Midbrain (tissue), 1 donor: ENCODE results near the gene SCN5A.

Experiments
- DNase-seq: peaks from one replicate; lab custom pipeline; 2025; lab: John Stamatoyannopoulos, UW

Gene SCN5A

DNA sequence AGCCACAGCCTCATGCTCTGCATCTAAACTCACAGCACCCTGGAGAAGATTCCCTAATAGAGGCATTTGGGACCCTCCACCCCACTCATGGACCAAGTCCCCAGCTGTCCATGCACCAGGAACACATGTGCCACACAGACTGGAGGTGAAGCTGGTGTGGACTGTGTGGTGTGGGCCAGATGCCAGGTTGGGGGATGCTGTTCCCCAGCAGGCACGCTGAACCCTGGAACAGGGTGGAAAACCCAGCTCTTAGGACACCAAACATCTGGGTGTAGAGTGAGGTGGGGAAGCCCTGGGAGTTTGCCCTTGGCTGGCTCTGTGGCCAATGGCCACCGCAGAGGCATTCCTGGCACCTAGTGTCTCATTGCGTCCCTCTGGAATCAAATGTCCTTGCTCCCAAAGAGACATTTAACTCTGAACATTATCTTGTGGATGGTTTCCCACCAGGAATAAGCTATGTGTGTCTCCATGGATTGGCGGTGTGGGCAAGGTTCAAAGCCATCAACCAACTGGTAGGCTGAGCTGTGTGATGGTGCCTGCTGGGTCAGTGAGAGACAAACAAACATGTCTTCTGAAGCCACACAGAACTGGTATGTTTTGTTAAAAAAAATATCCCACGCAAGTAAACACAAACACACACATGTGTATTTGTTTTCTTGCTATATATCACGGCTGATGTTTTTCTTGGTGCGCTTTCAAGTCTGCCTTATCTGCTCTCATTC is 88.3 kb downstream of the SCN5A start:
- DNase-seq = no peak

- DNase-seq = no peak
These were observed 89.2 kb downstream of the SCN5A start for GRCh38 chr3:38560284-38560683.

GRCh38 chr3:38558864-38559263 is 90.6 kb downstream of the SCN5A start:
- no peak for DNase-seq

DNA sequence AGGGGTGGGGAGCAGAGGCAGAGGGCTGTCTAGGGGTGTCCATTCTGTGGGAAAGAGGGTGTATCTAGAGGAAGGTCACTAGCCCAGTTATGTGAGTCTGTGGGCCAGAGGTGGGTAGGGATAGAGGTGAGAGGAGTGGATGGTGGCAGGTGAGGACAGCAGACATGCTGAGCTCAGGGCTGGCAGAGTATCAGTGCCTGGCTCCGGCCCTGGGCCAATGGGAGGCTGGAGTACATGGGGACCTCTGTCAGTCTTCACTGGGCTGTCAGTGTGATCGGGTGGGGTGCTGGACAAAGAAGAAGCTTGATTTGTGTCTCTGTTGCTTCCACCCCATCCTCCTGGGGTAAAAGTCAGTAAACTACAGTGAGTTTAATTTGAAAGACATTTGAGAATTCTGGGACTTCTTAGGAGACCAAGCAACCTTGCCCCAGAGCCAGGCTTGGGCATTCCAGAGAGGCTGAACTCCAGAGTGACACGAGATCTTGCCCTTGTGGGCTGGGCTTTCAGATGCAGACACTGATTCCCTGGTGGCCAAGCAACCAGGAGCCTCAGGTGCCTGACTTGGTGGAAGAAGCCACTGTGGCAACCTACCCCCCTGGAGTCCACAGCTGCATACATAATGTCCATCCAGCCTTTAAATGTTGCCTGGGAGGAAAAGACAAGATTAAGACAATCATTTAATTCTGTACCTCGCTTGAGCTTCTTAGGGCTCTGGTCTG is 92.7 kb downstream of the SCN5A start:
- no peak for DNase-seq

DNA sequence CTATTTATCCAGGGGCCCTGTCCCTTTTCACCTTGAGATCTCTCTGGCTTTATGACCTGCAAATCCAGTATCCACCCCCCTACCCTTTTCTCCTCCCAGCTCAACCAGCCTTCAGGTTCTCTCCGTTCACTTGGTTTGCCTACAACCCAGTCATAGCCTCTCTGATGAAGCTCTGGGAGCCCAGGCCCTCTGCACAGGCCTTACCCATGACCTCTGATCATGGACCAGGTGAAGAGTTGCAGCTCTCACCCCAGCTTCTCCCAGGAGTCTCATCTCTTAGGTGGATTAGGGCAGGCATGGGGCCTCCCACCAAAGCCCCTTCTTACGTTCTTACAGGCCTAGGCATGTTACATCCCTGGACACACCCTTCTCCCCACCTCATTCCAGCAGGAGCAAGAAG is 93.6 kb downstream of the SCN5A start:
- DNase-seq = no peak

- no peak for DNase-seq
These were observed 94.2 kb downstream of the SCN5A start for GRCh38 chr3:38555149-38555840.

- DNase-seq = no peak
These were observed 95.2 kb downstream of the SCN5A start for GRCh38 chr3:38554127-38554827.

DNA sequence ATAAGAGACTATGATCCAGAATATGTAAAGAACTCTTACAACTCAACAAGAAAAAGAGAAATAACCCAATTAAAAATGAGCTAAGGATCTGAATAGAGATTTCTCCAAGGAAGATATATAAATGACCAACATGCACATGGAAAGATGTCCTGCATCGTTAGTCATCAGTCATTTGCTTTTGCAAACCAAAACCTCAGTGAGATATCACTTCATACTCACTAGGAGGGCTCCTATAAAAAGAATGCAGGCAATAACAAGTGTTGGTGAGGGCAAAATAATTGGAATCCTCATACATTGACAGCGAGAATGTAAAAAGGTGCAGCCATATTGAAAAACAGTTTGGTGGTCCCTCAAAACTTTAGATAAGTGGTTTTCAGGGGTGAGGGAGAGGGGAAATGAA is 96.4 kb downstream of the SCN5A start:
- DNase-seq = no peak

GRCh38 chr3:38552364-38552763 is 97.1 kb downstream of the SCN5A start:
- no peak for DNase-seq

GRCh38 chr3:38551026-38551832 is 98.3 kb downstream of the SCN5A start:
- no peak for DNase-seq

GRCh38 chr3:38549957-38550840 is 99.3 kb downstream of the SCN5A start:
- no peak for DNase-seq

DNA sequence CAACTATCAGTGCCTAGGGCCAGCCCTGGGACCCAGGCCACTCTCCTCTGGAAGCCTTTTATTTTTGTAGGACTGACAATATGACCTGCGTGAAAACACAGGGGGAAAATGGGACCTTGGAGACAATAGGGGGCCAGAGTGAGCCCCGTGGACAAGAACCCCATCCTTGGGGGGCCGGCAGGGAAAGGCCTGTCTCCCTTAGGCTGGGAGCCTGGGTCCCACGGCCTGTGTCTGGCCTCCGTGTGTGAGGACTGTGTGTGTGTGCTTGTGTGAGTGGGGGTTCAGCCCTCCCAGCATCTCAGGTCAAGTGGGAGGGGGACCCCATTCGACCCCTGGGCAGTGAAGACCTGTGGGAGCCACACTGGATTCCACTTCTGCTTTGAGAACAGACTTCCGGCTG is 100.0 kb downstream of the SCN5A start:
- DNase-seq = no peak

DNA sequence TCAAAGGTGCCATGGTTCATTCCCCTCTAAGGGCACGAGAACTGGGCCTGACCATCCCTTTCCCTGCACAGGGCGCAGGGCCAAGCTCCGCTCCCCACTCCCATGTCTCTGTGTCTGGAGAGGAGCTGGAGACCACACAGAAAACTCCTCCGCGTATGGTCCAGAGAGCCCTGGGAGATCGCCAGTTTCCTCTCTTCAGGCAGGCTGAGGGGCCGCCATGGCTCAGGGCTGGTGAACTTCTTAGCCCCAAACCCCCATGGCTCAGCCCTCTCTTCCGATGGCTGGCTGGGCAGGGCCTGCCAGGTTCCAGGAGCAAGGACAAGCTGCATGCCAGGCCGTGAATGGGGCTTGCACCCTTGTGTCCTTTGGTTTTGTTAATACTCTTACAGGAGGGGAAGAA is 100.4 kb downstream of the SCN5A start:
- DNase-seq = no peak

GRCh38 chr3:38548154-38548931 is 101.1 kb downstream of the SCN5A start:
- DNase-seq = no peak

GRCh38 chr3:38545983-38546382 is 103.5 kb downstream of the SCN5A start:
- no peak for DNase-seq

- DNase-seq = no peak
These were observed 103.9 kb downstream of the SCN5A start for GRCh38 chr3:38545550-38545949.

DNA sequence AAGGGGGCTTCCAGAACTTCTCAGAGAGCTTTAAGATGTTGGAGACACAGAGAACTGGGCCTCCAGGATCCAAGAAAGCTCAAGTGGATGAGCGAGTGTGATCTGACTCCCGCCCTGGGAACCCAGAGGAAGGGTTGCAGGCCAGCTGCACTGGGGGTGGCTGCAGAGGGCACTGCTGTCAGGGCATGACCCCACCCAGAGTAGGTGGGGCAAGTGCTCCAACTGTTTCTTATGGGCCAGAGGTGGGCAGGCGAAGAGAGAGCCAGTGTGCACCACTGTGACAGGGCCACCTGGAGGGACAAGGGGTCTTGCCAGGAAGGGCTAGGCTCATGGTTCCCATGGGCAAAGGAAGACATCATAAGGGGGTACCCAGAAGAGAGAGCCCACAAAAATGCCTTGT is 104.6 kb downstream of the SCN5A start:
- DNase-seq = no peak

- no peak for DNase-seq
These were observed 105.9 kb downstream of the SCN5A start for GRCh38 chr3:38543586-38543985.

DNA sequence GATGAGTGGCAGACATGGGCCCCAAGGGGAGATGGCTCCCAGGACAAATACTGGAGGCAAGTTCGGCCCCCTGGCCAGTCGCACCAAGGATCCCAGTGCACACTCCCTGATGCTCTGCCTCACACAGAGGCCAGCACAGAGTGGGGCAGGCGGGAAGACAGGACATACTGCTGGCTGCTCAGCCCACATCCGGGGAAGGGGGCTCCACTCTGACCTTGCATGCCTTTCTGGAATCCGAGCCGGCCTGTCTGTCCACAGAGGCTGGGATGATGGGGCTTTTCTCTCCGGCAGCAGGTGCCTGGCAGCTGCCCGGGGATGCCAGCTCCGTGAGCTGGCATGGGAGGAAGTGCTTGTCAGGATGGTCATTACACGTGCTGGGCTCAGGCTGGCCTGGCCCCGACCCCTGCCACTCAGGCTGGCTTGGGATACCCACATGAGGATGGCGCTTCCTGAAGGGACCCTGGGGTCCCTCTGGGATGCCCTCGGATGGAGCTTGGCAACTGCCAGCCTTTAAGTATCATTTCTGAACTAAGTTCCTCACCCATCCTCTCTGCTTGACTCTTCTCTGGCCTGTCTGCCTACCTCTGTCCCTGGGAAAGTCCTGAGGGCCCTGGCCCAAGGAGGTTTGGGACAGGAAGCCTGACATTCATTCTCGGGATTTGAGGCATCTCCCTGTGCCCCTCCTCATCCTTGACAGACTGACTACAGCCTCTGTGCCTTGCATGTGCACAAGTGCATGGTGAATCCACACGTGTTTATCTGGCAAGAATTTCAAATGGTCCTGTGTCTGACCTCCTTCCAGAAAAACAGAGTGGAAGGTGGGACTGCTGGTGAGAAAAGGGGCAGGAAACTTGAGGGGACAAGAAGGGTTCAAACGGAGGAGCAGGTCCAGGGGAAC is 106.8 kb downstream of the SCN5A start:
- no peak for DNase-seq
